Mononuclear cell (primary cell): Measurements from ENCODE around the gene SS18L1. TPM values are rescaled to one million over a fixed set of nuclear protein-coding genes. Genes with fewer than 3 reads are reported as not detected.

Experiments
- H3K27me3 ChIP-seq: 2 replicates; pipeline ENCODE4 v1.6.0; 2011; ENCODE audit warnings: low read length, control low read depth; ENCODE audit not compliant: insufficient read depth
- H3K4me1 ChIP-seq: 2 replicates; pipeline ENCODE4 v1.5.1; 2011; ENCODE audit warnings: mild to moderate bottlenecking, low read length, control low read depth; ENCODE audit not compliant: insufficient read depth
- H3K4me3 ChIP-seq: 2 replicates; pipeline ENCODE4 v1.5.1; 2011; ENCODE audit warnings: mild to moderate bottlenecking, low read length, moderate library complexity
- H3K9me3 ChIP-seq: 2 replicates; pipeline ENCODE4 v1.5.1; 2011; ENCODE audit warnings: low read depth, mild to moderate bottlenecking, control low read depth, low read length
- total RNA-seq: library from RNA; depleted of rRNA; stranded (reverse); fragments of >200 nt; gene quantifications from one replicate; pipeline ENCODE4 v1.2.3, GENCODE V29; 2012

Gene SS18L1
- total RNA-seq, 1 donor = 6.3 TPM

DNA sequence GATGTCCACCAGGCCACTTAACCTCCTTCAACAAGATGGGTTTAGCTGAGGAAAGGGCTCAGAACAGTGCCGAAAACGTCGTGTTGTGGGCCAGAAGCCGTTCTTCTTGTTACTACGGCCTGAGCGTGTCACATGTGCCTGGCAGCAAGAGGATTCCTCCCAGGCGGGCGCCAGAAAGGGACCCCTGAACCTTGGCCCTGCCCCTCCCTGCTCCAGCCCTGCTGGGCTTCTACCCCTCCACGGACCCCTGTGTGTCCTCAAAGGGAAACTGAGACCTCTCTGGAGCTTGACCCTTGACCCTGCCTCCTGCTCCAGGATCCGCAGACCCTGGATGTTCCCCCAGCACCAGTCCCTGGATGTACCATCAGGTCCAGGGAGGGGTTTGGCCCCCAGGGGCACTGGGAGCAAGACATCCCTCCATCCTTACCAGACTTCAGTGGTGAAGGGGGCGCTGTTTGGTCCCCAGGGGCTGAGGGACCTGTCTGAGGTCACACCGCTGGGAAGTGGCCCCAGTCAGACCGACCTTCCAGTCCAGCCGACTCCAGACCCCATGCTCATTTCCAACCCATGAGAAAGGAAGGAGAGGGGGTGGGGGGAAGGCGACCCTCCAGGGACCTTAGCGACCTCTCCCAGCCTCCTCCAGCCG lies 66.4 kb downstream of the SS18L1 start:
- Histone ChIP-seq H3K4me1 (no peaks in the 10 kb centered on the region), H3K9me3 (no peaks in the 10 kb centered on the region), H3K4me3 (no peak overlapping the region), H3K27me3 (no peaks in the 10 kb centered on the region)

DNA sequence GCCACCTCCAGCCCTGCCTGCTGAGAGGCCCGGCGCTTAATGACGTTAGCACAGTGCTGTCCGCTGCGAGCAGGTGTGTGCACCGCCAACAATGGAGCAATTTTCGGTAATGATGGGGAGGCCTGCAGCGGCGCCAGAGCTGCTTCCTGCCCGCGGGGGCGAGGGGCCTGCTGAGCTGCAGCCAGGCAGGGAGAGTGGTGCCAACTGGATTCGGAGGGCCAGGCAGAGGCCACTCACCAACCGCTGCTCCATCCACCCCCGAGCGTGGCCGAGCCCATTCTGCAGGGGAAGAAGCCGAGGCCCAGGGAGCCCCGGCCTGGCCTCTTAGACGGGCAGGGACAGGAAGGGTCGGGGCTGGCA lies 66.9 kb downstream of the SS18L1 start:
- Histone ChIP-seq H3K4me3 (no peak overlapping the region), H3K9me3 (no peaks in the 10 kb centered on the region), H3K4me1 (no peaks in the 10 kb centered on the region), H3K27me3 (no peaks in the 10 kb centered on the region)

DNA sequence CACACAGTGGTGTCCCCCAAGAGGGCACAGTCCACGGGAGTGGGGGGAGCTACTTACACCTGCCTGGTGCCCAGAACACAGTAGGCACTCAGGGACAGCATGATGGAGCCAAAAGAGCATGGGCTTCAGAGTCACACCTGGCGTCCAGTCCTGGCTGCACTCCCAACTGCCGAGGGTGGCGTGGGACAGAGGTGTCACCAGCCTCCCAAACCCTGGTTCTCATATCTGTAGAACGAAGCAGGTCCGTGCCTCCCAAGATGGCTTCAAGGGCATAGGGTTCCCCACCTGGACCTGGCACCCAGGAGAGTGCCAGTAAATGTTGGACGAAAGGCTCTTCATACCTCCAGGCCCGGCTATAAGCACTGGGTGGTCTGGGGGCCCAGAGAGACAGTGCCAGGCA lies 67.6 kb downstream of the SS18L1 start:
- no peaks in the 10 kb centered on the region for H3K9me3 ChIP-seq
- no peaks in the 10 kb centered on the region for H3K4me1 ChIP-seq
- no peak overlapping the region for H3K4me3 ChIP-seq
- no peaks in the 10 kb centered on the region for H3K27me3 ChIP-seq

DNA sequence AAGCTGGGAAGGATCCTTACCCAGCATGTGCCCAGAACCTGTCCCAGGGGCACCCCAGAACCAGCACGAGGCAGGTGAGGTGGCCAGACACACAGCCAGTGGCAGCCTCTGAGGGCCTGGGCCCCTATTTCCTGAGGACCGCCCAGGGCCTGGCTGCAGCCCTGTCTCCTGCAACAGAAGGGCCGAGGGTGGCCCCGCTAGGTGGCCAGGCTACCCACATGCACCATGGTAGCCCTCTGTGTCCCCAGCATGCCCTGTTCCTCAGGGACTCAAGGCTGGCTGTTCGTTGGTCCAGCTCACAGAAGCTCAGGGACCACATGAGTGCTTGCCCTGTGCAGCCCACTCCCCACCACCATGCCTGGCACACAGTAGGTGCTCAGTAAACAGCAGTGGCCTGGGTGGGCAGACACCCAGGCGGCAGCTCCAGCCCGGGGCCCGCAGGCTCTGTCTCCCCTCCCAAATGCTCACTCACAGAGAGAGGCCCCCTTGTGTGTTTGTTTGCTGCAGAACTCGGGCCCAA lies 68.3 kb downstream of the SS18L1 start:
- Histone ChIP-seq H3K9me3 (no peaks in the 10 kb centered on the region), H3K4me3 (no peak overlapping the region), H3K4me1 (no peaks in the 10 kb centered on the region), H3K27me3 (no peaks in the 10 kb centered on the region)

DNA sequence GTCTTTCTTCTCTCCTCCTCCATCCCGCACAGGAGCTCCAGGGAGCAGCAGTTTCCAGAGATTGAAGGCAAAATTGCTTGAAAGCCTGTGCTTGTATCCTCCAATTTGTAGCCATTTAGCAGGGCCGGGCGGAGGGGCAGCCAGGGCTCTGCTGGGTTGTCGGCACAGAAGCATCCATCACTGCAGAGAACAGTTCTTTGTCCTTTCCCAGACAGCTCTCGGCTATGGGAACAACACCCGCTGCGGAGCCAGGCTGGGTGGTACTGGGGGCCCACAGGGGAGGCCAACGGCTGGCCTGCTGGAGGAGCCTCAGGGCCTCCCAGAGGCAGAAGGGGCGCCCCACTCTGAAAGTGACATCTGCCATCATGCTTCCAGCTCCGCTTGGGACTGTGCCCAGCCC lies 68.7 kb downstream of the SS18L1 start:
- no peaks in the 10 kb centered on the region for H3K4me1 ChIP-seq
- H3K9me3 ChIP-seq = no peaks in the 10 kb centered on the region
- H3K27me3 ChIP-seq = no peaks in the 10 kb centered on the region
- H3K4me3 ChIP-seq = no peak overlapping the region

DNA sequence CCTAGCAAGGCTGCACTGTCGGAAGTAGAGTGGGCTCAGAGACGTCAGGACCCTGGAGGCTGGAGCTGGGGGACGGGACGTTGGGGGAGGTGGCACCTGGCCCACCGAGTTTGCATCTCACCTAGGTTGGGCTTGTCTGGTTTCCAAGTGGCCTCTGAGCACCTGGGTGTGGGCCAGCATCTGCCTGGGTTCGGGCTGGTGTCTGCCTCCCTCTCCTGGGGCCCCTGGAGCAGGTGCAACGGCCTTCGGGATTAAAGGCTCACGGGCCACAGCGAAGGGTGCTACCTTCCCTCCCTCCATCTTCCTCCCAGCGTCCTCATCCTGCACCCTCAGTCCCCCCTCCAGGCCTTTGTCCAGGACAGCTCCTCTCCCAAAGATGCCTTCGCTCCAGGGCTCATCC lies 70.5 kb downstream of the SS18L1 start:
- Histone ChIP-seq H3K9me3 (no peaks in the 10 kb centered on the region), H3K4me1 (no peaks in the 10 kb centered on the region), H3K27me3 (peaks cover 8% of the 10 kb centered on the region), H3K4me3 (no peak overlapping the region)

DNA sequence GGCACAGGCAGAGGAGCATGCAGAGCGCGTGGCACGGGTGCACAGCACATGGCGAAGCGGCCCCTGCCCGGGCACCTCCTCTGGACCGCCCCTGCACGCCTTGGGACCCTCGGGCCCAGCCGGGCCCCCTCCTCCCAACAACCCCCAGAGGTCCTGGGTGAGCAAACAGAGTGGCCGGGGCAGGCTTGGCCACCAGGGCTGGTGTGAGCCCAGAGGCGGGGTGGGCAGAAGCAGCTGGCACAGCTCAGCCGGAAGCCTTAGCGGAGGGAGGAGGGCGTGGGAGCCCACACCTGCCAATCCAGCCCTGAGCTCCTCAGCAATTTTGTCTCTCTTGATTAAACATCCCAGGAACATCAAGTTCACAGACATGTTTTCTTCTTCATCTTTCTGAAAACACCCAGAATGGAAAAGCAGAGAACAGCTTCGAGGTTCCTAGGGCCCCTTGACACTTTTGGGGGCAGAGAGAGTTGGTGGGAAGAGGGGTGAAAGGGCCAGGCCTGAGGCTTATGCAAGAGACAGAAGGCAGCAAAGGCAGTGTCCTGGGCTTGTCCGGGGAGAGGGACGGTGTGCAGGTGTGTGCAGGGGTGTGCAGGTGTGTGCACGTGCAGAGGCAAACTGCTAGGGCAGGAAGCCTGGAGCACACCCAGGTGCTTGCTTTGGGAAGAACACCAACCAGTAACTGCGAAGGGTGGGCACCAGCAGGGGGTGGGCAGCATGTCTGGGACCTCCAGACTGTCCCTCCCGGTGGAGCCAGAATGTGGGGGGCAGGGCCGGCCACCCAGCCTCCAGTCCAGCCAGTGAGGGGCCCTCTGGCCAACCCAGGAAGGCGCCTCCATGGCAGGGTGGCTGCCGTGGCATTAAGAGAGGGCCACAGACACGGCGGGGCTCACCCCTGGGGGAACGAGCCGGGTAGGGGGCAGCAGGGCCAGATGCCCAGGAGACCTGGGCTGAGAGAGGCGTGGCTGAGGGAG lies 71.7 kb downstream of the SS18L1 start:
- Histone ChIP-seq H3K4me1 (no peaks in the 10 kb centered on the region), H3K4me3 (no peak overlapping the region), H3K9me3 (no peaks in the 10 kb centered on the region), H3K27me3 (peaks cover 8% of the 10 kb centered on the region)

DNA sequence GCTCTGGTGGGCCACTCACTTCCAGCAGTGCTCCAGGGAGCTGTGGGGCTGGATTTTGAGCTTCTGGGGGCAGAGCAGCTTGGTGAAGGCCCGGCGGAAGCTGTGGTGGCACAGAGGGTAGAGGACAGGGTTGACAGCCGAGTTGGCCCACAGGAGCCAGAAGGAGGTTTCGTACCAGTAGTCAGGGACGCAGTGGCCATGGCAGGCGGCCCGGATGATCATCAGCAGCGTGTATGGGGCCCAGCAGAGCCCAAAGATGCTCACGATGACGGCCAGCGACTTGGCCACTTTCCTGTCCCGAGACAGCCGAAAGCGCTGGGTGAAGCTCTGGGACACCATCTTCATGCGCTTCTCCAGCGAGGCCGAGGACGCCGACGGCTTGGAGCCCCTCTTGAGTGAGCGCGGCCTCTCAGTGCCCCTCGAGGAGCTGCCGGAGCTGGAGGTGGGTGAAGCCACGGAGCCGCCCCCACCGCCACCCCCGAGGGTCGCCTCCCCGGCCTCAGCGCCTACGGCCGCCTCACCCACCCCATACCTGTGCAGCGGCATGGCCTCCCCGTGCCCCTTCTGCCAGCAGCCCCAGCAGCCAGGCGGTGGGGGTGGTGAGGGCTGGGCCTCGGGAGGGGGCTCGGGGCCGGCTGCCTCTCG lies 72.5 kb downstream of the SS18L1 start:
- Histone ChIP-seq H3K27me3 (peaks cover 15% of the 10 kb centered on the region), H3K9me3 (no peaks in the 10 kb centered on the region)

DNA sequence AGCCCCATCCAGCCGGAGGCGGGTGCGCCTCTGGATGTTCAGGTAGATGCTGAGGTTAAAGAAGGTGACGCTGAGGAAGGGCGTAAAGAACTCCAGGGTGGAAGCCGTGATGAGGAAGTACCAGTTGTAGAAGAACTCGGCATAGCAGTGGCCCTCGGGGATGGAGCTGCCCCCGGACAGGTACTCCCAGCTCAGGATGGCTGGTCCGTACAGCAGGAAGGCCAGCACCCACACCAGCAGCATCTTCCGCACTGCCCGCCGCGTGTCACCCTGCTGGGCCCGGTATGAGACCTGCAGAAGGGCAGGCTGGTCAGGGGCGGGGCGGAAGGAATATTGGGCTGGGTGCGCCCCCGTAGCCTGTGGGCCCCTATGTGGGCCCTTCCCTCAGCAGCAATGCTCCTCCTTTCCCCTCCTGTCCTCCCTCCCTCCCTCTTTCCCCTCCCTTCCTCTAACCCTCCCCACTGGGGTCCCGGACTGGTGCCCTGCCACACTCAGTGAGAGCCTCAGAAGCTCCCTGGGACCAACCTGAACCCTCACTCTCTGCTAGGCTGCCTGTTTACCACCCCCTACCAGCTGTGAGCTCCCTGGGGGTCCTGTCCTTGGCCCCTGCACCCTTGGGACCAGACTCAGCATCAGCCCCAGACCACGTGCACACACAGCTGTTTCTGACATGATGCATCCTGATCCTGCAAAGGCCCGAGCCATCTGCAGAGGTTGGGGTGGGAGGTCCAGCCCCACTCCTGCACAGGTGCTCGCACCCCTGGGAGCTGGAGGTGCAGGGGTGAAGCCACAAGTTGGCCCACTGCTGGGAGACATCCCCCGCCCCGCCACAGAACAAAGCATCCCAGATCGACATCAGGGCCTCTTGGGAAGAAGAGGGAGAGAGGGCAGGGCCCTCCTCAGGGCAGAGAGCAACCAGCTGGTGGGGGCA lies 73.3 kb downstream of the SS18L1 start:
- H3K27me3 ChIP-seq = peaks cover 22% of the 10 kb centered on the region
- no peaks in the 10 kb centered on the region for H3K9me3 ChIP-seq
- H3K4me1 ChIP-seq = no peaks in the 10 kb centered on the region

More for the DNA sequence above, 72.5 kb downstream of the SS18L1 start:
- H3K4me3 ChIP-seq = no peak overlapping the region
- no peaks in the 10 kb centered on the region for H3K4me1 ChIP-seq

DNA sequence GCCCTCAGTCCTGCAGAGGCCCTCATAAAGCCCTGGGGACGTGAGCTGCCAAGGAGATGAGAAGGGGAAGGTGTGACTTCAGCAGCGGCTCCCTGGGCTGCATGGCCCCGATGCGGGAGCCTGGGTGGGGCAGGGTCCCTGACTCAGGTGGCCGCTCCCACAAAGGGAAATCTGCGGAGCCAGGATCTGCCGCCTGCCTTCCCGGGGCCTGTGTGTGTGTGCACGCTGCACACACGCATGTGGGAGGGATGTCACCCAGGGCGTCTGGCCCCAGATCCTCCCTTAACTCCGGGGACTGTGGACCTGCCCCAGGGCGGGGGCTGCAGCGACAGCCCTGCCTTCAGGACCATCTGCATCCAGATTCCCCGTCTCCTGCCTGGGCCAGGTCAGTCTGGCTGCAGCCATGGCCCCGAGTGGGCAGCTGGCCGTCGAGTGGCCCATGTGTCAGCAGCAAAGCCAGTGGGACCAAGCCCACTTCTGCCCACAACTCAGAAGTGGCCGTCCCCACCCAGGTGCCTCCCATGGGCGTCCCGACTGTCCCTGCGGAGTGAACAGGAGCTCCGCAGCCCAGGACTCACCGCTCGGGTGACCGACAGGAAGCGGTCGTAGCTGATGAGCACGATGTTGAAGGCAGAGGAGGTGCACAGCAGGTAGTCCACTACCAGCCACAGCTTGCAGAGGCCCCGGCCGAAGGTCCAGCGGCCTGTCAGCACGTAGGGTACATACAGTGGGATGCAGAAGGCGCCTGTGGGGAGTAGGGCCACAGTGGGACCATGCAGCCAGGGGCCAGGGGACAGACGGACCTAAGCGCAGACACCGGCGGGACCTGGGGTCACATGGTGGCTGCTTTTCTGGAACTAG lies 74.6 kb downstream of the SS18L1 start:
- Histone ChIP-seq H3K9me3 (no peaks in the 10 kb centered on the region), H3K4me3 (no peak overlapping the region), H3K4me1 (no peaks in the 10 kb centered on the region), H3K27me3 (peaks cover 24% of the 10 kb centered on the region)

More for the DNA sequence above, 73.3 kb downstream of the SS18L1 start:
- no peak overlapping the region for H3K4me3 ChIP-seq

DNA sequence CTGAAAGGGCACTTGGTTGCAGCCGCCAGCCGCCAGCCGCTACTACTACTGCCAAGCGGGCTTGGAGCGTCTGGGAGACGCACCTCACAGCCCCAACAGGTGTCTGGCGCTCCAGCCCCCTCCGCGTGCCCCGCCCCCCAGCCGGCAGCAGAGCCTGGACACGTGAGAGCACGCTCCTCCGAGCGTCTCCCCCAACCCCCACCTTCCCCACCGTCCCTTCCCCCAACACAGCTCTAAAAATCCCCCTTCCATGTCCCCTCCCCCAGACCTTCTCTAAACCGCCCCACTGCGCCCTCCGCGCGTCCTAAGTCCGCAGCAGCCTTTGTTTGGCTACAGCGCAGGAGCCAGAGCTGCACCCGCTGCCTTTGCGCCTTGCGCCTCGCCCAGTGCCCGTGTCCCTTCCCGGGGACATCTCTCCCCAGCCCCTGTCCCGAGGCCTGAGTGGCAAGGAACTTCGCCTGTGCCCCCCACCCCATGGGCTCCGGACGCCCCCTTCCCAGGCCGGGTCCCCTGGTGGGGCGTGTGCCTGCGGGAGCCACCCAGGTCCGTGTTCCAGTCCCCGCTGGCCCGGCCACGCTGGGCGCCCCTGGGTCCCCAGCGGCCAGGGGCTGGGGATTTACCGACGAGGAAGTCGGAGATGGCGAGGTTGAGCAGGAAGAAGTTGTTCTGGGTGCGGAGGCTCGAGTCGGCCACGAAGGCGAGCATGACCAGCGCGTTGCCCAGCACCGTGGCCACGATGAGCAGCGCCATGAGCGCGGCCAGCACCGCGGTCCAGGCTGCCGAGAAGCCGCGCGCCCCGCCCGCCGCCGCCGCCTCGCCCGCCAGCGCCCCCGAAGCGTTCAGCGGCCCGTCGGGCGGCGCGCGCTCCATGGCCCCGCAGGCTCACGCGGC lies 75.8 kb downstream of the SS18L1 start:
- no peak overlapping the region for H3K4me3 ChIP-seq
- H3K27me3 ChIP-seq = peaks cover 24% of the 10 kb centered on the region
- no peaks in the 10 kb centered on the region for H3K9me3 ChIP-seq
- H3K4me1 ChIP-seq = no peaks in the 10 kb centered on the region

DNA sequence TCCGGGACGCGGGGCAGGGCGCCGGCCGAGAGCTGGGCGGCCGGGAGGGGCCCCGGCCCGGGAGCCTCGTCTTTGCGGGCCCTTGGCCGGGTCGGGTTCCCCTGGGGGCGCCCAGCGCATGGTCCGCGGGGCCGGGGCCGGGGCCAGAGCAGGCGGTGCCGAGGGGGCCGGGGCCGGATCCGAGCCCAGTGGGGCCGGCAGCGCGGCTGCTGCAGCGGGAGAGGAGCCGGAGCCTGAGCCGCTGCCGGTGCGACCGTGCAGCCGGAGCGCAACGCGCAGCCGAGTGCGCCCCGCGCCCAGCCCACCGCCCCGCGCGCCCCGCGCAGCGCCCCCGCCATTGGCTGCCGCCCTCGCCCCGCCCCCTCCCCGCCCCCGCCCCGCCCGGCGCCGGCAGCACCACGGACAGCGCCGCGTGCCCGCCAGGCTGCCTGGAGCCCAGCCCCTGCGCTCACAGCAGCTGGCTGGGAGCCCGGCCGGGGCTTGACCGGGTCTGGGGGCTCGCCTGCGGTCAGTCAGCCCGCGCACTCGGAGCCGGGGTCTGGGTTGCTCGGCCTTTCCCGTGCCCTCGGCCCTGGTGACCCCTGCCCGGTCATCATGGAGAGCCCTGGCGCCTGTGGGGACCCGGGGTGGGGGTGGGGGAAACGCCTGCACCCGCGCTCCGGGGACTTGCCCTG lies 76.6 kb downstream of the SS18L1 start, which contains the start of gene HRH3:
TSS of gene HRH3 (minus strand) at position 287 of the 674 bp plus-strand sequence. CDS start 308 bp downstream, outside the sequence.
- no peaks in the 10 kb centered on the region for H3K4me1 ChIP-seq
- H3K9me3 ChIP-seq = no peaks in the 10 kb centered on the region
- no peak within 1 kb of the TSS for H3K4me3 ChIP-seq
- peaks cover 24% of the 10 kb centered on the region for H3K27me3 ChIP-seq
